Ovary (tissue), 9 donors: ENCODE data around the gene CD2BP2. TPM values are rescaled to one million over a fixed set of nuclear protein-coding genes. Genes with fewer than 3 reads are reported as not detected.

Source experiments
- DNase-seq, 5 donors: peaks; one replicate each; pipeline ENCODE4 v3.0.0-alpha.2; 2019 to 2020
- H3K27ac ChIP-seq, 2 donors: fragments of 200-600 bp; one replicate each; pipeline versions ENCODE4 v1.5.1 to v1.8.0; 2019 to 2022
- H3K27me3 ChIP-seq: fragments of 200-600 bp; one replicate; pipeline ENCODE4 v1.8.0; 2022
- H3K36me3 ChIP-seq: fragments of 200-600 bp; sonication (generic); one replicate; pipeline ENCODE4 v1.5.1; 2019
- H3K4me1 ChIP-seq: one replicate; pipeline ENCODE4 v1.8.1; 2013; ENCODE audit warnings: mild to moderate bottlenecking, moderate library complexity; ENCODE audit not compliant: insufficient read depth
- H3K4me3 ChIP-seq: fragments of 200-600 bp; sonication (generic); one replicate; pipeline ENCODE4 v1.5.1; 2017
- H3K9me3 ChIP-seq, 2 donors: fragments of 200-600 bp in 1 of 2; sonication (generic) in 1 of 2; one replicate each; pipeline versions ENCODE4 v1.5.1 to v1.8.1; 2013 to 2019; ENCODE audit warnings: mild to moderate bottlenecking in 1 of 2, moderate library complexity in 1 of 2
- EP300 ChIP-seq: sonication (generic); formaldehyde crosslinking; IDR thresholded peaks from one replicate; pipeline ENCODE4 v1.6.1; 2017; ENCODE audit warnings: antibody characterized with exemption
- POLR2A ChIP-seq: fragments of 450-650 bp; IDR thresholded peaks from one replicate; pipeline ENCODE4 v1.6.1; 2017; ENCODE audit warnings: antibody characterized with exemption, mild to moderate bottlenecking, moderate library complexity
- WGBS, 3 donors: extraction: QIAGEN DNeasy Blood & Tissue Kit in 1 of 3; methylation state at CpG; one replicate each; pipeline versions ENCODE4 v1.1.5 to v1.1.7; 2013 to 2017; 5-methylcytosine and 5-hydroxymethylcytosine counted together
- intact Hi-C, 4 donors: fragments of 100-400 bp; cut with DNase I; formaldehyde crosslinking; loops; one replicate each; pipeline versions ENCODE4 v1.11.0 to v1.15.1; 2022 to 2023
- polyA plus RNA-seq, 2 donors: library from polyadenylated mRNA; stranded (reverse); fragments of 200-250 nt in 1 of 2; fragments of 350-450 nt in 1 of 2; fragmentation: Illumina TruSeq in 1 of 2; extraction: RNeasy Lipid Tissue Mini Kit (QIAGEN cat#74804) in 1 of 2; gene quantifications; one replicate each; pipeline ENCODE4 v1.2.3, GENCODE V29; 2013 to 2014
- total RNA-seq, 7 donors: library from RNA; depleted of rRNA in 2 of 7; stranded (reverse); fragments of >200 nt in 2 of 7; fragmentation: NEBNext Ultra II Directional in 3 of 7; extraction: Animal tissue kit (Norgen Biotek cat#: 25700) in 3 of 7; gene quantifications; one replicate each; pipeline versions ENCODE4 v1.1.0 to v1.2.4, GENCODE V29; 2016 to 2023
- TF ChIP-seq, protein P1 (sequence below), 3 donors: fragments of 450-650 bp in 2 of 3; fragments of 200-600 bp in 1 of 3; IDR thresholded peaks; one replicate each; pipeline versions ENCODE4 v1.5.1 to v1.8.0; 2016 to 2022; ENCODE audit warnings: antibody characterized with exemption in 3 of 3, mild to moderate bottlenecking in 1 of 3
- donor health status: DM: no; HTN: no; CAD: no; lungs with moderate emphysema.
- donor health status: DM: no; HTN: no; CAD: no.
- donor health status: Bipolar disorder and iron deficiency.
- donor health status: DM: yes; HTN: yes; CAD: no.
- donor health status: DM: no; HTN: no; CAD: no.
- donor health status: DM: yes; HTN: yes; CAD: no.

CD2BP2 gene
- total and polyA plus RNA-seq, 9 donors, result 29.2 to 81.7 (median 64.7) TPM

GRCh38 chr16:30381291-30382041, 26.4 kb upstream of the CD2BP2 start:
- Histone ChIP-seq H3K4me1 (peaks cover 4% of the 10 kb centered on the region), H3K9me3 (no peaks in the 10 kb centered on the region), H3K36me3 (no peaks in the 10 kb centered on the region), H3K27ac (no peak overlapping the region), H3K4me3 (no peak overlapping the region), H3K27me3 (no peaks in the 10 kb centered on the region)
- intact Hi-C loops, result no loop called here
- DNase-seq, result peak in 1 of 5 donors; percentile 46
- WGBS, 3 donors, result 71 to 79% (median 75%) methylated on average over 13 of the region's 13 CpGs
- TF ChIP-seq EP300, result no peak
- no peak for TF ChIP-seq POLR2A
- TF ChIP-seq, protein P1, sequence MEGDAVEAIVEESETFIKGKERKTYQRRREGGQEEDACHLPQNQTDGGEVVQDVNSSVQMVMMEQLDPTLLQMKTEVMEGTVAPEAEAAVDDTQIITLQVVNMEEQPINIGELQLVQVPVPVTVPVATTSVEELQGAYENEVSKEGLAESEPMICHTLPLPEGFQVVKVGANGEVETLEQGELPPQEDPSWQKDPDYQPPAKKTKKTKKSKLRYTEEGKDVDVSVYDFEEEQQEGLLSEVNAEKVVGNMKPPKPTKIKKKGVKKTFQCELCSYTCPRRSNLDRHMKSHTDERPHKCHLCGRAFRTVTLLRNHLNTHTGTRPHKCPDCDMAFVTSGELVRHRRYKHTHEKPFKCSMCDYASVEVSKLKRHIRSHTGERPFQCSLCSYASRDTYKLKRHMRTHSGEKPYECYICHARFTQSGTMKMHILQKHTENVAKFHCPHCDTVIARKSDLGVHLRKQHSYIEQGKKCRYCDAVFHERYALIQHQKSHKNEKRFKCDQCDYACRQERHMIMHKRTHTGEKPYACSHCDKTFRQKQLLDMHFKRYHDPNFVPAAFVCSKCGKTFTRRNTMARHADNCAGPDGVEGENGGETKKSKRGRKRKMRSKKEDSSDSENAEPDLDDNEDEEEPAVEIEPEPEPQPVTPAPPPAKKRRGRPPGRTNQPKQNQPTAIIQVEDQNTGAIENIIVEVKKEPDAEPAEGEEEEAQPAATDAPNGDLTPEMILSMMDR (IDR thresholded peaks at IDR 0.05), result no peak

- H3K36me3 ChIP-seq, result no peaks in the 10 kb centered on the region
- H3K4me1 ChIP-seq, result peaks cover 4% of the 10 kb centered on the region
- no peak for TF ChIP-seq EP300
- TF ChIP-seq, protein P1 (IDR thresholded peaks at IDR 0.05), result no peak
- TF ChIP-seq POLR2A, result no peak
- WGBS, 3 donors, result 74 to 76% (median 75%) methylated on average over 6 of the region's 6 CpGs
- intact Hi-C loops, result no loop called here
- no peak overlapping the region for H3K27ac ChIP-seq
- no peak overlapping the region for H3K4me3 ChIP-seq
- no peaks in the 10 kb centered on the region for H3K27me3 ChIP-seq
- H3K9me3 ChIP-seq, result no peaks in the 10 kb centered on the region
- peak in 1 of 5 donors; percentile 33 for DNase-seq
Observed at GRCh38 chr16:30380803-30381208, 25.7 kb upstream of the CD2BP2 start.

DNA sequence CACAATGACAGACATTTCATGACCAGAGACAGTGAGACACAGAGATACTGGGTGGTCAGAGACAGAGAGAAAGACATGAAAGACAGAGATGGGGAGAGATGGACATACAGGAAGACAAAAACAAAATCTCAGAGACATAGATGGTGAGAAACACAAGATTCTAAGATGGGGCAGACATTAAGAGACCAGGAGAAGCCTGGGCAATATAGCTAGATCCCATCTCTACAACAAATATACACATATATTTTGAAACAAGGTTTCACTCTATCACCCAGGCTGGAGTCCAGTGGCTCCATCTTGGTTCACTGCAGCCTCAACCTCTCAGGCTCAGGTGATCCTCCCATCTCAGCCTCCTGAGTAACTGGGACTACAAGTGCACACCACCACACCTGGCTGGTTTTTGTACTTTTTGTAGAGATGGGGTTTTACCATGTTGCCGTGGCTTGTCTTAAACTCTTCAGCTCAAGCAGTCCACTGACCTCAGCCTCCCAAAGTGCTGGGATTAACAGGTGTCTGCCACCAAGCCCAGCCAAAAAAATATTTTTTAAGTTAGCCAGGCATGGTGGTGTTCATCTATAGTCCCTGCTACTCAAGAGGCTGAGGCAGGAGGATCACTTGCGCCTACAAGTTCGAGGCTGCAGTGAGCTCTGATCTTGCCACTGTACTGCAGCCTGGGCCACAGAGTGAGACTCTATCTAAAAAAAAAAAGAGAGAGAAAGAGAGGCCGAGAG, 25.1 kb upstream of the CD2BP2 start:
- Histone ChIP-seq H3K9me3 (no peaks in the 10 kb centered on the region), H3K27ac (no peak overlapping the region), H3K27me3 (no peaks in the 10 kb centered on the region), H3K4me3 (no peak overlapping the region), H3K36me3 (no peaks in the 10 kb centered on the region), H3K4me1 (peaks cover 4% of the 10 kb centered on the region)
- TF ChIP-seq POLR2A, result no peak
- TF ChIP-seq EP300, result no peak
- TF ChIP-seq, protein P1 (IDR thresholded peaks at IDR 0.05), result no peak
- WGBS, 3 donors, result 84% methylated on average over 4 of the region's 4 CpGs
- DNase-seq, result no peak
- intact Hi-C loops, result no loop called here

DNA sequence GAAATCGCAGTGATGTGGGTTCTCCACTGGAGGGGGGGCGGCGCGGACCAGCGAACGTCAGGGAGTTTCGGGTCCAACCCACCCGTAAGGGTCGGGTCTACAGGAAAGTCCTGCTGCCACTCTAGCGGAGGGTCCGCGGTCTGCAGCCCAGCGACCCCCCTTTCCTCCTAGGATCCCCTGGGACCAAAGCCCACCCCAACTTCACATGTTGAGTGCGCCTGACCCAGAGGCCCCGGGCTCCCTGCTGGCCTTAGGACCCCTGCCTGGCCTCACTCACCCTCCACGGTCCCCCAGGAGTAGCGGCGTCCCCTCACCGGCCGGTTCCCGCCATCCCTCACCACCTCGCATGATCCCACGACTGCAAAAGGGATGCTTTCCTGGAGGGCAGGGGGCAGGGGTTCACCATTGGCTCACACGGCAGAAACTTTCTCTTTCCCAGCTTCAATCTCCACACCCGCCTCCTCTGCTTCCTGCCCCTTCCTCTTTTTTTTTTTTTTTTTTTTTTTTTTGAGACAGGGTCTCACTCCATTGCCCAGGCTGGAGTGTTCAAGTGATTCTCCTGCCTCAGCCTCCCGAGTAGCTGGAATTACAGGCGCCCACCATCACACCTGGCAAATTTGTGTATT, 24.2 kb upstream of the CD2BP2 start:
- DNase-seq, result peak in 1 of 5 donors; percentile 49
- intact Hi-C loops, result loop anchor here in 1 of 4 donors (10.0 kb wide), 1 partner anchor 276 kb away; the partner anchor contains the start of genes FBRS and PRR14
- Histone ChIP-seq H3K27ac (peak overlapping the region; percentile 59 to 100), H3K4me1 (peaks cover 4% of the 10 kb centered on the region), H3K36me3 (no peaks in the 10 kb centered on the region), H3K4me3 (peak overlapping the region; percentile 88), H3K27me3 (no peaks in the 10 kb centered on the region), H3K9me3 (no peaks in the 10 kb centered on the region)
- WGBS, 3 donors, result 24 to 54% (median 30%) methylated on average over 13 to 27 of the region's 27 CpGs
- TF ChIP-seq, protein P1 (IDR thresholded peaks at IDR 0.05), result peak in 1 of 3 donors; percentile 12
- no peak for TF ChIP-seq POLR2A
